Measurements from ENCODE around the gene EXOC2. TPM values are rescaled to one million over a fixed set of nuclear protein-coding genes. Genes with fewer than 3 reads are reported as not detected.
A peak's percentile ranks its signal among the peaks of the same experiment; 100 is the strongest.

EXOC2 gene
- total RNA-seq, 1 donor from 2014 or later, result 29.8 TPM

- peaks cover 12% of the 10 kb centered on the region for H3K36me3 Mint-ChIP-seq (ENCODE audit: low read depth)
- H3K9me3 Mint-ChIP-seq, result no peaks in the 10 kb centered on the region
- ATAC-seq (ENCODE audit: low read depth) (no peak), DNase-seq (no peak)
- no peak overlapping the region for H3K27ac Mint-ChIP-seq
- intact Hi-C loops (cut with micrococcal nuclease), result loop anchor here (1.0 to 2.0 kb wide), 2 partner anchors 18 to 27 kb away; no protein-coding TSS in a partner anchor
- ChIA-PET CTCF (no interaction called here), POLR2A (interaction anchor here (1.2 to 2.7 kb wide), 3 partner anchors 9 to 18 kb away, joined by 6 to 22 read pairs (median 7); no protein-coding TSS in a partner anchor)
- H3K4me3 Mint-ChIP-seq, result peak overlapping the region; percentile 96
- no peak for TF ChIP-seq CTCF (IDR thresholded peaks at IDR 0.05)
- peaks cover 30% of the 10 kb centered on the region for H3K4me1 Mint-ChIP-seq
- no peaks in the 10 kb centered on the region for H3K27me3 Mint-ChIP-seq
These were observed 727 bp upstream of the EXOC2 start for GRCh38 chr6:693723-694009.

DNA sequence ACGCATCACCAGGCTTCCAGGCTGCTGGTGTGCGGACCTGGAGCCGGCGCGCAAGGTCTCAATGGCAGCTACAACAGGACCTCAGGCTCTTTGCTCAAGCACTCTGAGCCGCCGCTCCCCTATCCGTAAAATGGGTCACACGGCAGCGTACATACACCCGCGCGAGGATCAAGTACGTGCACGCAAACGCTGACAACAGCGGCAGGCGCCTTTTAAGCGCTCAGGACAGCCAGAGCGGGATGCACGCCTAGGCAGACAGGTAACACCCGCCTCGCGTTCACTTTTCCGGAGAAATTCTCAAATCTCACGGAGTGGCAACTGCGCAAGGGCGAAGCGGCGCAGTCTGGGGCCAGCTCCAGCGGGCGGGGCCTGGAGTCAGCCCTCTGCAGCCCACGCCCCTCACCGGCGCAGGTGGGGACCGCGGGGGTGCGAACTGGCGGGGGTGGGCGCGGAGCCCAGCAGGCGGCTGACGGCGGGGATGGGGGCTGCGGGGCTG, 535 bp downstream of the EXOC2 start:
- ChIA-PET CTCF (interaction anchor here (1.1 kb wide), 1 partner anchor 17 kb away, joined by 3 read pairs; no protein-coding TSS in a partner anchor), POLR2A (interaction anchor here (0.6 to 2.7 kb wide), 4 partner anchors 8 to 193 kb away, joined by 3 to 22 read pairs (median 6); no protein-coding TSS in a partner anchor)
- no peaks in the 10 kb centered on the region for H3K27me3 Mint-ChIP-seq
- H3K36me3 Mint-ChIP-seq (ENCODE audit: low read depth), result peaks cover 12% of the 10 kb centered on the region
- peak overlapping the region; percentile 96 for H3K4me3 Mint-ChIP-seq
- TF ChIP-seq CTCF (IDR thresholded peaks at IDR 0.05), result no peak
- peaks cover 30% of the 10 kb centered on the region for H3K4me1 Mint-ChIP-seq
- no peaks in the 10 kb centered on the region for H3K9me3 Mint-ChIP-seq
- peak overlapping the region; percentile 85 for H3K27ac Mint-ChIP-seq
- intact Hi-C loops (cut with micrococcal nuclease), result loop anchor here (2.0 kb wide), 1 partner anchor 26 kb away; no protein-coding TSS in a partner anchor
- DNase-seq (peak; percentile 65), ATAC-seq (ENCODE audit: low read depth) (peak; percentile 90)

- Mint-ChIP-seq H3K27me3 (no peaks in the 10 kb centered on the region), H3K4me3 (no peak overlapping the region), H3K4me1 (peaks cover 41% of the 10 kb centered on the region), H3K36me3 (ENCODE audit: low read depth) (peaks cover 18% of the 10 kb centered on the region), H3K9me3 (no peaks in the 10 kb centered on the region), H3K27ac (no peak overlapping the region)
- POLR2A ChIA-PET, result no interaction called here
- no peak for ATAC-seq (ENCODE audit: low read depth)
- intact Hi-C loops (cut with micrococcal nuclease), result no loop called here
- no peak for TF ChIP-seq CTCF (IDR thresholded peaks at IDR 0.05)
- CTCF ChIA-PET, result interaction anchor here (0.8 to 1.9 kb wide), 2 partner anchors 30 to 96 kb away, joined by 3 to 5 read pairs; no protein-coding TSS in a partner anchor
- no peak for DNase-seq
These were observed 3.7 kb downstream of the EXOC2 start for GRCh38 chr6:689223-689622.

- CTCF ChIA-PET, result no interaction called here
- Mint-ChIP-seq H3K27ac (no peak overlapping the region), H3K4me1 (peaks cover 42% of the 10 kb centered on the region)
These were observed 6.4 kb downstream of the EXOC2 start for GRCh38 chr6:686497-686896.

More at GRCh38 chr6:686497-686896, 6.4 kb downstream of the EXOC2 start:
- TF ChIP-seq CTCF (IDR thresholded peaks at IDR 0.05), result no peak
- Mint-ChIP-seq H3K9me3 (no peaks in the 10 kb centered on the region), H3K36me3 (ENCODE audit: low read depth) (peaks cover 18% of the 10 kb centered on the region), H3K4me3 (no peak overlapping the region), H3K27me3 (no peaks in the 10 kb centered on the region)
- POLR2A ChIA-PET, result no interaction called here
- ATAC-seq (ENCODE audit: low read depth) (no peak), DNase-seq (no peak)
- intact Hi-C loops (cut with micrococcal nuclease), result no loop called here
